BJ (cell line): ENCODE measurements around the gene MUC6. TPM values are rescaled to one million over a fixed set of nuclear protein-coding genes. Genes with fewer than 3 reads are reported as not detected.

ENCODE experiments used
- CTCF ChIA-PET: fragments of 350-600 bp; formaldehyde crosslinking; extraction: SDS; loops from one replicate; lab custom pipeline; 2021; ENCODE audit warnings: antibody characterized with exemption, inconsistent platforms; lab: Yijun Ruan, JAX
- POLR2A ChIA-PET: fragments of 300-600 bp; sonication (Branson Sonifier 250); formaldehyde crosslinking; extraction: SDS; loops from one replicate; lab custom pipeline; 2021; ENCODE audit warnings: antibody characterized with exemption; lab: Charles Lee
- DNase-seq: peaks from one replicate; pipeline ENCODE4 v3.0.0-alpha.2; 2011; ENCODE audit warnings: low read depth
- H3K27me3 ChIP-seq: 2 replicates; pipeline ENCODE4 v1.6.0; 2011; ENCODE audit warnings: low read length; ENCODE audit not compliant: control insufficient read depth, insufficient read depth
- H3K36me3 ChIP-seq: 2 replicates; pipeline ENCODE4 v1.5.1; 2011; ENCODE audit warnings: low read length; ENCODE audit not compliant: control insufficient read depth, insufficient read depth
- H3K4me3 ChIP-seq: 2 replicates; pipeline ENCODE4 v1.5.1; 2011; ENCODE audit warnings: low read depth, mild to moderate bottlenecking, control low read depth, low read length
- CTCF ChIP-seq: IDR thresholded peaks from 2 replicates; pipeline ENCODE4 v1.5.1; 2011; ENCODE audit warnings: low read depth, mild to moderate bottlenecking, control low read depth, inconsistent platforms, low read length, moderate library complexity; ENCODE audit not compliant: insufficient read depth
- polyA plus RNA-seq: library from polyadenylated mRNA; depleted of rRNA; stranded (reverse); fragments of >200 nt; gene quantifications from 2 replicates; pipeline ENCODE4 v1.2.3, GENCODE V29; 2011

MUC6 gene
- polyA plus RNA-seq, 1 experiment, result not detected

GRCh38 chr11:1029654-1030053 lies 6.9 kb downstream of the MUC6 start:
- H3K36me3 ChIP-seq, result no peaks in the 10 kb centered on the region
- no peak overlapping the region for H3K4me3 ChIP-seq
- no peaks in the 10 kb centered on the region for H3K27me3 ChIP-seq
- TF ChIP-seq CTCF, result no peak
- POLR2A ChIA-PET, result no interaction called here
- CTCF ChIA-PET, result interaction anchor here (1.1 kb wide), 1 partner anchor 11 kb away, joined by 3 read pairs; no protein-coding TSS in a partner anchor
- no peak for DNase-seq

- no peak for TF ChIP-seq CTCF
- H3K36me3 ChIP-seq, result no peaks in the 10 kb centered on the region
- H3K27me3 ChIP-seq, result no peaks in the 10 kb centered on the region
- ChIA-PET CTCF (interaction anchor here (1.4 kb wide), 1 partner anchor 22 kb away, joined by 4 read pairs; no protein-coding TSS in a partner anchor), POLR2A (no interaction called here)
- H3K4me3 ChIP-seq, result no peak overlapping the region
- no peak for DNase-seq
Observed at GRCh38 chr11:1029051-1029450, 7.5 kb downstream of the MUC6 start.

- H3K36me3 ChIP-seq, result no peaks in the 10 kb centered on the region
- H3K4me3 ChIP-seq, result no peak overlapping the region
- ChIA-PET POLR2A (no interaction called here), CTCF (interaction anchor here (1.4 kb wide), 1 partner anchor 22 kb away, joined by 4 read pairs; no protein-coding TSS in a partner anchor)
- no peaks in the 10 kb centered on the region for H3K27me3 ChIP-seq
- no peak for TF ChIP-seq CTCF
- no peak for DNase-seq
Observed at GRCh38 chr11:1028616-1029015, 7.9 kb downstream of the MUC6 start.

GRCh38 chr11:1028291-1028540 lies 8.3 kb downstream of the MUC6 start:
- ChIA-PET POLR2A (no interaction called here), CTCF (interaction anchor here (1.4 kb wide), 1 partner anchor 23 kb away, joined by 4 read pairs; no protein-coding TSS in a partner anchor)
- no peak for TF ChIP-seq CTCF
- Histone ChIP-seq H3K36me3 (no peaks in the 10 kb centered on the region), H3K4me3 (no peak overlapping the region), H3K27me3 (no peaks in the 10 kb centered on the region)
- no peak for DNase-seq

- Histone ChIP-seq H3K27me3 (no peaks in the 10 kb centered on the region), H3K4me3 (no peak overlapping the region), H3K36me3 (no peaks in the 10 kb centered on the region)
- no peak for DNase-seq
- POLR2A ChIA-PET, result no interaction called here
- CTCF ChIA-PET, result interaction anchor here (1.4 kb wide), 1 partner anchor 23 kb away, joined by 4 read pairs; no protein-coding TSS in a partner anchor
- TF ChIP-seq CTCF, result no peak
Observed at GRCh38 chr11:1027483-1028290, 8.8 kb downstream of the MUC6 start.
